GM12892 (cell line): ENCODE data around the gene CAP2.
"Not testable (repeated sequence)": the region's sequence is repeated elsewhere in the genome, so short reads cannot be mapped to it uniquely, and the experiment has no call there.

Experiments used
- POLR2A ChIP-seq: IDR thresholded peaks from 2 replicates; pipeline ENCODE4 v1.6.1; 2011; ENCODE audit warnings: low read depth, low read length, control low read depth
- POLR2AphosphoS5 ChIP-seq: IDR thresholded peaks from 2 replicates; pipeline ENCODE4 v1.6.1; 2011; ENCODE audit warnings: low read depth, low read length, control low read depth
- TAF1 ChIP-seq: IDR thresholded peaks from 2 replicates; pipeline ENCODE4 v1.6.1; 2011; ENCODE audit warnings: low read depth, mild to moderate bottlenecking, control low read depth, low read length, borderline replicate concordance

DNA sequence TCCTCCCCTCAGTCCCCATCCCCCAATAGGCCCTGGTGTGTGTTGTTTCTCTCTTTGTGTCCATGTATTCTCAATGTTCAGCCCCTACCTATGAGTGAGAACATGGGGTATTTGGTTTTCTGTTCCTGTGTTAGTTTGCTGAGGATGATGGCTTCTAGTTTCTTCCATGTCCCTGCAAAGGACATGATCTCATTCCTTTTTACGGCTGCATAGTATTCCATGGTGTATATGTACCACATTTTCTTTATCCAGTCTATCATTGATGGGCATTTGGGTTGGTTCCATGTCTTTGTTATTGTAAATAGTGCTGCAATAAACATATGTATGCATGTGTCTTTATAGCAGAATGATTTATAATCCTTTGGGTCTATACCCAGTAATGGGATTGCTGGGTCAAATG, 21.0 kb downstream of the CAP2 start:
- not testable (repeated sequence) for TF ChIP-seq POLR2AphosphoS5, POLR2A, TAF1
